Hematopoietic multipotent progenitor cell treated with erythropoietin and hydrocortisone succinate and interleukin-3 and kit ligand, for 4 days (in vitro differentiated cells): ENCODE measurements around the gene OSBP2.
A peak's percentile ranks its signal among the peaks of the same experiment; 100 is the strongest.

ENCODE experiments used
- DNase-seq: peaks from one replicate; pipeline ENCODE4 v3.0.0-alpha.2; 2015

OSBP2 gene

GRCh38 chr22:30856741-30857502 lies 162.2 kb downstream of the OSBP2 start:
- no peak for DNase-seq

DNA sequence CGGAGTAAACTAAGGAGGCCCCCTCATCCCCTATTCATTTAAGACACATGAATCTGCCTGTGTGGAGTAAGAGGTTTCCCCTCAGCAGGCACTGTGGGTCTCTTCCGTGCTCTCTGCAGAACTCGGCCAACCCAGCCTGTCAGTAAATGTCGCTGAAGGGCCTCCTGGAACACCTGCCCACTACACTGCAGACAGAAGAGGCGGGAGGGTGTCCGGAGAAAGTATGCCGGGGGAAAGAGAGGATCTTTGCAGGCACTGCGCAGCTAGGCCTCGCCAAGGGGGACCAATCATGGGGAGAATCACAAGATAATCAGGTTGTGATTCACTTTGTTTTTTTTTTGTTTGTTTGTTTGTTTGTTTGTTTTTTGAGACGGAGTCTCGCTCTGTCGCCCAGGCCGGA lies 163.1 kb downstream of the OSBP2 start:
- no peak for DNase-seq

- DNase-seq = no peak
Measured at GRCh38 chr22:30858976-30859713, 164.5 kb downstream of the OSBP2 start.

DNA sequence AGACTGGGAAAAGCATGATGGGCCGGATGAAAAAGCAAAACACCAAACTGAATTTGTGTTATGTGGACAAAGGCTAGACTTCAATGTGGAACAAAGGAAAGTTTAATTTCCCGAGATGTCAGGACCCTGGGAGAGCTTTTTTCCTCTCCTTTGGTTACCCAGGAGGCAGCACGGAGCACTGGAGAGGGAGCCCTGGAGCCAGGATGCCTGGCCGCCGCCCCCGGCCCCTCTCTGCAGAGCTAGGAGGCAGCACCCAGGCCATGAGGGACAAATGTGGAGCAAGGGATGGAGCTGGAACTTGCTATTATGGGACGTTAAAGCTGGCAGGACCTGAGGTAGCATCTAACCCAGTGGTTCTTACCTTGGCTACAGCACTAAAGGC lies 165.0 kb downstream of the OSBP2 start:
- DNase-seq = no peak

DNA sequence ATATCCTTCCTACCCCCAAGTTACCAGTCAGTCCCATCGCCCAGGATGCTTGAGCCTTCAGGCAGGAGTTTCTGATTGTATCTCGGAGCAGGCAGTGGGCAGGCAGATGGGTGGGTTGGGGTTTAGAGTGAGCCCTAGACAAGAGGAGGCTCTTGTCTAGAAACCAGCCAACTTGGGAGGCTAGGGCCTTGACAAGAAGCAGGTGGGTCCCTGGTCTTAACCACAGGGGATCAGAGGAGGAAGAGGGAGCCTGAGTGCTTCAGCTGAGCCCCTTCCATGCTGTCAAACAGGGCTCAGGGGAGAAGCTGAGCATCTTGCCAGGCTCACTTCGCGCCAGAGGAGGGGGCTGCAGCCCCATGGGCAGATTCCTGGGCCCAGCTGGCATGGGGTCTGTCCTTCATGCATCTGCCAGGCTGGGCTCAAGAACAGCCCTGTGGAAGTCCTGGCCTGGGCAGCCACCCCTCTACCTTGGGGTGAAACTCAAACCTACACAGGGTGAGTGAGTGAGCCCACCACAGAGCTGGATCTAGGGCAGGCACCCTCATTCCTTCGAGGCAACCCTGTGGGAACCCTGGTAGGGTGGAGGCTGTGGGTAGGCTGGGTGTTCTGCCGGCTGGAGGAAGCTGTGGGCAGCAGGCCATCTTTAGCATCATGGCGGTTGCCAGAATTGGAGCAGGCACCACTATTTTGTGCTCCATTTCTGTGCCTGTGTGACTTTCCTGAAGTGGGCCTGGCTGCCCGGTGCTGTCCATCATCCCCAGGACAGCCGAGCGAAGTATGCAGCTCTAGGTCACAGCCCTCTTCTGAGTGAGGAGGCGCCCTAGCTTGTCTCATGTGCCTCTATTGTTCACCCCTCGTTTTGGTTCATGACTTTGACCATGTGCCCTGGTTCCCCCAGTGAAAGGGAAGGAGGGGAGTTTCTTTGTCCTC lies 165.8 kb downstream of the OSBP2 start:
- no peak for DNase-seq

- no peak for DNase-seq
Measured at GRCh38 chr22:30861131-30861530, 166.5 kb downstream of the OSBP2 start.

GRCh38 chr22:30861688-30862552 lies 167.2 kb downstream of the OSBP2 start:
- no peak for DNase-seq

DNA sequence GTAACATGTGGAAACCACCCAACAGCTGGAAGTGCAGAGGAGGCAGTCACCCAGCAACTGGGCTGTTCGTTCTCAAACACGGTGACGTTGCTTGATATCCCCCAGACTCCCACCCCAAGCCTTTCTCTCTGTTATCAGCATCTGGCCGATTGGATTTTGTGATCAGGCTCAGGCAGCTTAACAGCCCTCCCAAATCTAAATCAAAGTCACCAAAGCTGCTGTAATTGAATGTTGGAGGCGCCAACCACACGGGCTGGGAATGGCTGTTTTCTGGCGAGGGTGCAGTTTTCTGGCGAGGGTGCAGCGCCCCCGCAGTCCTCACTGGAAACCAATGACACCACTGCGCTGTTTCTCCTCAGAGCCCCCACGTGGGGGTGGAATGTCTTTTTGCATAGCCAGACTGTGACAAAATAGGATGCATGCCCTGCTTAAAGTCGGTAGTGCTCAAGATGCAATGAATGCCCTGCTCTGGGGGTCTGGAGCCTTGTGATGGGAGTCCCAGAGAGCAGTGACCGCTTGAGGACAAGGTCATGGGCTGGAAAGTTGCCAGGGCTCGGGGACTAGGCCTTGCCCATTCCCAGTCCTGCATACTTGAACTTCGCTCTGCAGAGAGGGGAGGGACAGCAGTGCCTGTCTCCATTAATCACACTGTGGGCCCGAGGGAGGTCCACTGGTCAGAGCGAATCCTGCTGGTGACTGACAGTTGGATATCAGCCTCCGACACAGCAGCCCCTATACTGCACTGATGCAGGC lies 168.6 kb downstream of the OSBP2 start:
- no peak for DNase-seq

GRCh38 chr22:30864441-30865420 lies 170.1 kb downstream of the OSBP2 start:
- DNase-seq = no peak

- no peak for DNase-seq
Measured at GRCh38 chr22:30865656-30866055, 171.0 kb downstream of the OSBP2 start.

DNA sequence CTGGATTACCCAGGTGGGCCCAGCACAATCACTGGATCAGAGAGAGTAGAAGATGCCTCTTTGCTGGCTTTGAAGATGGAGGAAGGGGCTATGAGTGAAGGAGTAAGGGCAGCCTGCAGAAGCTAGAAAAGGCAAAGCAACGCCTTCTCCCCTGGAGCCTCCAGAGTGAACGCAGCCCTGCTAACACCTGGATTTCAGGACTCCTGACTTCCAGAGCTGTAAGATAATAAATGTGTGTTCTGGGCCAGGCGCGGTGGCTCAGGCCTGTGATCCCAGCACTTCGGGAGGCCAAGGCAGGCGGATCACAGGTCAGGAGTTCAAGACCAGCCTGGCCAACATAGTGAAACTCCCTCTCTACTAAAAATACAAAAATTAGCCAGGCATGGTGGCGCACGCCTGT lies 171.5 kb downstream of the OSBP2 start:
- DNase-seq = no peak

GRCh38 chr22:30866811-30867271 lies 172.2 kb downstream of the OSBP2 start:
- DNase-seq = peak; percentile 22

- no peak for DNase-seq
Measured at GRCh38 chr22:30867746-30868662, 173.3 kb downstream of the OSBP2 start.

- peak; percentile 37 for DNase-seq
Measured at GRCh38 chr22:30868663-30869385, 174.2 kb downstream of the OSBP2 start.

DNA sequence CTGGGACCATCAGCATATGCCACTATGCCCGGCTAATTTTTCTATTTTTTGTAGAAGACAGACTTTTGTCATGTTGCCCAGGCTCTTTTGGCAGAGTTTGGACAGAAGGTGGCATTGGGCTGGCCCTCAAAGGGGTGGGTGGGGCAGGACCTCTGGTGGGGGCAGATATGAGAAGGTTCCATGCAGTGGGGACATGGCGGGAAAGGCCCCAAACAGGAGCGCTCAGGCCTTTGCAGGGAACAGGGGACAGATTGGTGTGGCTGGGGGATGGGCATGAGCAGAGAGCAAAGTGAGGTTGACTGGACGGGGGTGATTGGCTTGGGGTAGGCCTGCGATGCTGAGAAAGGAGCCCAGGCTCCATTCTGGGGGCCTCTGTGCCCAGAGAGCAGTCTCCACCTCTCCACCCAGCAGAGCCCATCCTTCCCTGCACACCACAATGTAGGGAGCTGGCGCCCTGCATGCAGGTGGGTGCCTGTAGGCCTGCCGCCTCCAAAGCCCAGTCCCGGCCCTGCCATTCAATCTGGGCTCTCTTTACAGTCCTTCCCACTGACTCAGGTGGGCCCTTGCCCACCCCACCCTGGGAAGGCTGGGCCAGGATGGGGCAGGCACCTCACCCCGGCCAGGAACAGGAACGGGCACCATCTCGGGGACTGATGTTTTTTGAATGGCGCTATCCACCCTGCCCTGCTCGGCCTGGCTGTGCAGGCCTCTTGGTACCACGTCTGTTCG lies 175.2 kb downstream of the OSBP2 start:
- DNase-seq = peak; percentile 59

DNA sequence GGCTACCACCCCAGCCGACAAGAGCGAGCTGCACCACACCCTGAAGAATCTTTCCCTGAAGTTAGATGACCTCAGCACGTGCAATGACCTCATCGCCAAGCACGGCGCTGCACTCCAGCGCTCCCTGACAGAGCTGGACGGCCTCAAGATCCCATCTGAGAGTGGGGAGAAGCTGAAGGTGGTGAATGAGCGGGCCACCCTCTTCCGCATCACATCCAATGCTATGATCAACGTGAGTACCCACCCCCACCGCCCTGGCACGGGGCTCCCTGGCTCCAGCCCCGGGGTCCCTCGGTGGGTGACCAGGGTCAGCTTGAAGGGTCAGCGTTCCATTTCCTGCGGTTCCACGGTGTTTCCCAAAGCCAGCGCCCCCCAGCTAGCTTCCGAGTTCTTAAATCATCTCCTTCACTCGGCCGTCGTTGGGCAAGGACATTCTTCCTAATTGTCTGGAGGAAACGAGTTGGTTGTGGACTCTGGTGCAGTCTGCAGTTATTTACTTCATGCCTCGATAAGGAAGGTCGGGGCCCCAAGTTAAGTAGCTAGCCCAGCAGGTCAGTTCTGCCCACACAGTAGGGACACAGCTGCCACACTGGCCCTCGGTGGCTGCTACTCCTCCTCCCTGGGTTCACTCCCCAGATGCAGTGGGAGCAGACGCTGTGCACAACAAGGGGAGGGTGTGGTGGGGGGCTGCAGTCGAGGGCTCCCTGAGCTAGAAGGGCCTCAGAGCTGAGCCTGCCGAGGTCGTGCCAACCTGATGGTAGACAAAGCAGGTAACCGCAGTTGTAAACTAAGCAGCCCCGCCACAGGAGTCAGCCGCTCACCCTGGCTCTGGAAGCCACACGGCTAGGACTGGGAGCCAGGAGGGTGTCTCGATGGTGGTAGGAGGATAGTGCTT lies 176.0 kb downstream of the OSBP2 start:
- DNase-seq = no peak
